B cell (primary cell): ENCODE results near the gene SNTG2. TPM values are rescaled to one million over a fixed set of nuclear protein-coding genes. Genes with fewer than 3 reads are reported as not detected.

Source experiments
- ATAC-seq: fragments of 200-7000 bp; cut with Tn5 transposase; one replicate; pipeline ENCODE4 v1.10.0; 2021; ENCODE audit warnings: low read depth, mild to moderate bottlenecking, moderate number of reproducible peaks, moderate library complexity
- CTCF ChIA-PET: fragments of 350-600 bp; sonication (Branson Sonifier 250); formaldehyde crosslinking; loops from one replicate; lab custom pipeline; 2021; ENCODE audit warnings: antibody characterized with exemption, inconsistent platforms; lab: Charles Lee
- POLR2A ChIA-PET: fragments of 350-600 bp; sonication (Branson Sonifier 250); formaldehyde crosslinking; loops from one replicate; lab custom pipeline; 2021; ENCODE audit warnings: antibody characterized with exemption; lab: Charles Lee
- DNase-seq: peaks from one replicate; pipeline ENCODE4 v3.0.0; 2013
- H2AFZ ChIP-seq: 2 replicates; pipeline ENCODE4 v1.6.1; 2012; ENCODE audit warnings: mild to moderate bottlenecking, low read depth, low read length; ENCODE audit not compliant: insufficient read depth, poor library complexity, severe bottlenecking
- H3K27ac ChIP-seq, 2 donors: 1 replicate in 1 of 2; 2 replicates in 1 of 2; pipeline ENCODE4 v1.5.1; 2012 to 2013; ENCODE audit warnings: low read length in 2 of 2, mild to moderate bottlenecking in 2 of 2, moderate library complexity in 1 of 2
- H3K27me3 ChIP-seq, 4 experiments: fragments of 200-600 bp in 1 of 4; sonication (generic) in 1 of 4; replicated peaks in 1 of 4; 1 replicate in 2 of 4; 2 replicates in 2 of 4; pipeline versions ENCODE4 v1.6.1 to v1.7.0; 2013 to 2016; ENCODE audit warnings: low read length in 3 of 4, mild to moderate bottlenecking in 2 of 4, mixed read lengths in 1 of 4, moderate library complexity in 1 of 4; ENCODE audit not compliant: insufficient read depth in 4 of 4, control insufficient read depth in 3 of 4; ENCODE audit errors: control extremely low read depth in 1 of 4
- H3K36me3 ChIP-seq, 2 experiments: replicated peaks in 1 of 2; 1 replicate in 1 of 2; 2 replicates in 1 of 2; pipeline versions ENCODE4 v1.6.1 to v1.7.1; 2013; ENCODE audit warnings: low read length in 1 of 2; ENCODE audit not compliant: insufficient read depth in 2 of 2, control insufficient read depth in 1 of 2; ENCODE audit errors: control extremely low read depth in 1 of 2, extremely low read depth in 1 of 2
- H3K4me1 ChIP-seq, 2 donors: fragments of 200-600 bp in 1 of 2; sonication (generic) in 1 of 2; 1 replicate in 1 of 2; 2 replicates in 1 of 2; pipeline versions ENCODE4 v1.5.1 to v1.6.1; 2013 to 2017; ENCODE audit warnings: low read length in 2 of 2; ENCODE audit not compliant: control insufficient read depth in 2 of 2, insufficient read depth in 2 of 2
- H3K4me2 ChIP-seq: replicated peaks from 2 replicates; pipeline ENCODE3; 2012; ENCODE audit warnings: mild to moderate bottlenecking, low read depth, low read length; ENCODE audit not compliant: poor library complexity, severe bottlenecking
- H3K4me3 ChIP-seq, 5 experiments: fragments of 200-600 bp in 1 of 5; sonication (generic) in 1 of 5; 1 replicate in 3 of 5; 2 replicates in 2 of 5; pipeline versions ENCODE4 v1.5.1 to v1.7.0; 2011 to 2016; ENCODE audit warnings: low read length in 4 of 5, mild to moderate bottlenecking in 4 of 5, low read depth in 2 of 5, control low read depth in 1 of 5, moderate library complexity in 1 of 5; ENCODE audit not compliant: insufficient read depth in 1 of 5; ENCODE audit errors: control extremely low read depth in 1 of 5, extremely low read depth in 1 of 5
- H3K79me2 ChIP-seq: fragments of 200-600 bp; sonication (generic); one replicate; pipeline ENCODE4 v1.6.0; 2016; ENCODE audit warnings: low read length; ENCODE audit not compliant: control insufficient read depth, insufficient read depth
- H3K9ac ChIP-seq: fragments of 200-600 bp; sonication (generic); 2 replicates; pipeline ENCODE4 v1.6.1; 2017; ENCODE audit warnings: mild to moderate bottlenecking, low read length, moderate library complexity
- H3K9me3 ChIP-seq, 3 donors: one replicate each; pipeline versions ENCODE4 v1.6.1 to v1.7.1; 2013; ENCODE audit warnings: low read length in 2 of 3; ENCODE audit not compliant: control insufficient read depth in 2 of 3, insufficient read depth in 1 of 3; ENCODE audit errors: control extremely low read depth in 1 of 3
- H4K20me1 ChIP-seq: 2 replicates; pipeline ENCODE4 v1.6.0; 2012; ENCODE audit warnings: mild to moderate bottlenecking, low read length; ENCODE audit not compliant: insufficient read depth, control insufficient read depth, poor library complexity, severe bottlenecking
- H3K27ac Mint-ChIP-seq: one replicate; pipeline ENCODE4 v1.8.0; 2021; ENCODE audit warnings: mixed read lengths
- H3K27me3 Mint-ChIP-seq: one replicate; pipeline ENCODE4 v1.8.0; 2021; ENCODE audit warnings: mixed read lengths
- H3K4me1 Mint-ChIP-seq: one replicate; pipeline ENCODE4 v1.8.0; 2021; ENCODE audit warnings: mixed read lengths
- H3K4me3 Mint-ChIP-seq: one replicate; pipeline ENCODE4 v1.8.0; 2021; ENCODE audit warnings: mixed read lengths
- H3K9me3 Mint-ChIP-seq: one replicate; pipeline ENCODE4 v1.8.0; 2022; ENCODE audit warnings: mixed read lengths; ENCODE audit not compliant: insufficient read depth
- CTCF ChIP-seq: fragments of 200-600 bp; IDR thresholded peaks from one replicate; pipeline ENCODE4 v1.8.0; 2022; ENCODE audit warnings: antibody characterized with exemption, mild to moderate bottlenecking
- EZH2 ChIP-seq: IDR thresholded peaks from 2 replicates; pipeline ENCODE4 v1.6.1; 2012; ENCODE audit warnings: borderline replicate concordance, low read depth, mild to moderate bottlenecking, moderate library complexity, low read length; ENCODE audit not compliant: insufficient read depth, poor library complexity, severe bottlenecking
- WGBS: methylation state at CpG from one replicate; pipeline ENCODE4 v1.1.5; 2013; ENCODE audit warnings: missing lambda C conversion rate; ENCODE audit not compliant: insufficient coverage; 5-methylcytosine and 5-hydroxymethylcytosine counted together
- intact Hi-C: fragments of 100-400 bp; cut with micrococcal nuclease; formaldehyde crosslinking; loops from one replicate; pipeline ENCODE4 v1.10.0; 2022
- polyA plus RNA-seq: library from polyadenylated mRNA; depleted of rRNA; stranded (reverse); fragments of >200 nt; gene quantifications from 2 replicates; pipeline ENCODE4 v1.2.3, GENCODE V29; 2012
- total RNA-seq, 2 donors: library from RNA; stranded (reverse); fragments of 120-200 nt in 1 of 2; gene quantifications; 1 replicate in 1 of 2; 2 replicates in 1 of 2; pipeline versions ENCODE4 v1.2.3 to v1.2.4, GENCODE V29; 2013 to 2022

Gene SNTG2
- total and polyA plus RNA-seq, 2 donors (not counting 1 experiment from before 2014, with no cell fraction given): 2.1 to 2.4 TPM

GRCh38 chr2:932320-933115, 18.1 kb upstream of the SNTG2 start:
- no peak for TF ChIP-seq EZH2
- TF ChIP-seq CTCF: no peak
- intact Hi-C loops: no loop called here
- 89% methylated on average over 19 of the region's 31 CpGs for WGBS
- peaks cover 0 to 3% (median 0%) of the 10 kb centered on the region in 3 donors for H3K9me3 ChIP-seq
- no peak overlapping the region for H3K27ac ChIP-seq
- H4K20me1 ChIP-seq: no peaks in the 10 kb centered on the region
- H3K4me2 ChIP-seq: no peak overlapping the region
- H3K9ac ChIP-seq: no peak overlapping the region
- H3K4me3 ChIP-seq: no peak overlapping the region
- Mint-ChIP-seq H3K4me3 (no peak overlapping the region), H3K4me1 (no peaks in the 10 kb centered on the region), H3K9me3 (no peaks in the 10 kb centered on the region), H3K27ac (no peak overlapping the region), H3K27me3 (peaks cover 3% of the 10 kb centered on the region)
- ATAC-seq (no peak), DNase-seq (no peak)
- no peaks in the 10 kb centered on the region for H3K27me3 ChIP-seq
- H3K36me3 ChIP-seq: no peaks in the 10 kb centered on the region
- CTCF ChIA-PET: no interaction called here
- no peak overlapping the region for H2AFZ ChIP-seq
- no peaks in the 10 kb centered on the region for H3K79me2 ChIP-seq
- no peaks in the 10 kb centered on the region for H3K4me1 ChIP-seq
- POLR2A ChIA-PET: no interaction called here

- ATAC-seq (no peak), DNase-seq (no peak)
- Mint-ChIP-seq H3K9me3 (no peaks in the 10 kb centered on the region), H3K4me1 (no peaks in the 10 kb centered on the region), H3K4me3 (no peak overlapping the region), H3K27me3 (no peaks in the 10 kb centered on the region), H3K27ac (no peak overlapping the region)
- no peaks in the 10 kb centered on the region for H3K36me3 ChIP-seq
- intact Hi-C loops: no loop called here
- no peaks in the 10 kb centered on the region for H3K27me3 ChIP-seq
- ChIA-PET POLR2A (no interaction called here), CTCF (no interaction called here)
- H4K20me1 ChIP-seq: no peaks in the 10 kb centered on the region
- H3K27ac ChIP-seq: no peak overlapping the region
- no peak overlapping the region for H2AFZ ChIP-seq
- no peak overlapping the region for H3K9ac ChIP-seq
- TF ChIP-seq EZH2 (no peak), CTCF (no peak)
- H3K4me2 ChIP-seq: no peak overlapping the region
- 91% methylated on average over 16 of the region's 17 CpGs for WGBS
- no peak overlapping the region for H3K4me3 ChIP-seq
- no peaks in the 10 kb centered on the region for H3K79me2 ChIP-seq
- no peaks in the 10 kb centered on the region for H3K4me1 ChIP-seq
- peaks cover 0 to 5% (median 0%) of the 10 kb centered on the region in 3 donors for H3K9me3 ChIP-seq
Measured at GRCh38 chr2:933734-934295, 16.8 kb upstream of the SNTG2 start.
